CD14-positive monocyte (primary cell): ENCODE measurements around the gene RAB14. TPM values are rescaled to one million over a fixed set of nuclear protein-coding genes. Genes with fewer than 3 reads are reported as not detected.
A peak's percentile ranks its signal among the peaks of the same experiment; 100 is the strongest.

Experiments used
- DNase-seq, 3 donors: peaks; one replicate each; pipeline ENCODE4 v3.0.0-alpha.2; 2011 to 2022
- H2AFZ ChIP-seq: 2 replicates; pipeline ENCODE4 v1.6.0; 2012; ENCODE audit warnings: mild to moderate bottlenecking, low read depth, low read length, inconsistent platforms; ENCODE audit not compliant: insufficient read depth, poor library complexity, severe bottlenecking
- H3K27ac ChIP-seq, 2 donors: 1 replicate in 1 of 2; 2 replicates in 1 of 2; pipeline ENCODE4 v1.5.1; 2012 to 2013; ENCODE audit warnings: low read length in 2 of 2, control low read depth in 1 of 2, inconsistent platforms in 1 of 2, low read depth in 1 of 2, mild to moderate bottlenecking in 1 of 2
- H3K27me3 ChIP-seq, 2 donors: one replicate each; pipeline versions ENCODE4 v1.6.0 to v1.6.1; 2011 to 2013; ENCODE audit warnings: low read length in 2 of 2; ENCODE audit not compliant: control insufficient read depth in 2 of 2, insufficient read depth in 2 of 2
- H3K36me3 ChIP-seq, 2 donors: replicated peaks in 1 of 2; 1 replicate in 1 of 2; 2 replicates in 1 of 2; pipeline versions ENCODE4 v1.5.1 to v1.6.1; 2012 to 2013; ENCODE audit warnings: low read length in 2 of 2, control low read depth in 1 of 2, inconsistent platforms in 1 of 2, mild to moderate bottlenecking in 1 of 2; ENCODE audit not compliant: insufficient read depth in 2 of 2, control insufficient read depth in 1 of 2
- H3K4me1 ChIP-seq, 2 donors: 1 replicate in 1 of 2; 2 replicates in 1 of 2; pipeline versions ENCODE4 v1.5.1 to v1.6.1; 2012 to 2013; ENCODE audit warnings: low read length in 2 of 2, control low read depth in 1 of 2, inconsistent platforms in 1 of 2, mild to moderate bottlenecking in 1 of 2, moderate library complexity in 1 of 2; ENCODE audit not compliant: insufficient read depth in 2 of 2, control insufficient read depth in 1 of 2
- H3K4me2 ChIP-seq: replicated peaks from 2 replicates; pipeline ENCODE3; 2012; ENCODE audit warnings: low read length, moderate library complexity, mild to moderate bottlenecking; ENCODE audit not compliant: poor library complexity, severe bottlenecking; ENCODE audit errors: extremely low read depth
- H3K4me3 ChIP-seq, 3 experiments: fragments of 200-600 bp in 1 of 3; sonication (generic) in 1 of 3; replicated peaks in 1 of 3; 1 replicate in 2 of 3; 2 replicates in 1 of 3; pipeline ENCODE4 v1.5.1; 2011 to 2013; ENCODE audit warnings: low read length in 3 of 3, mild to moderate bottlenecking in 3 of 3, control low read depth in 2 of 3, low read depth in 2 of 3, inconsistent platforms in 1 of 3, moderate library complexity in 1 of 3
- H3K79me2 ChIP-seq: 2 replicates; pipeline ENCODE4 v1.6.0; 2012; ENCODE audit warnings: mild to moderate bottlenecking, control low read depth, inconsistent platforms, low read length, moderate library complexity; ENCODE audit not compliant: insufficient read depth
- H3K9ac ChIP-seq: 2 replicates; pipeline ENCODE4 v1.6.0; 2017; ENCODE audit warnings: low read length, mild to moderate bottlenecking; ENCODE audit not compliant: insufficient read depth, poor library complexity, severe bottlenecking
- H3K9me3 ChIP-seq, 2 donors: replicated peaks in 1 of 2; 1 replicate in 1 of 2; 2 replicates in 1 of 2; pipeline versions ENCODE4 v1.5.1 to v1.6.1; 2012 to 2013; ENCODE audit warnings: low read length in 2 of 2, control low read depth in 1 of 2; ENCODE audit not compliant: control insufficient read depth in 1 of 2, insufficient read depth in 1 of 2
- H4K20me1 ChIP-seq: 2 replicates; pipeline ENCODE4 v1.6.0; 2012; ENCODE audit warnings: mild to moderate bottlenecking, low read length, control low read depth, moderate library complexity; ENCODE audit not compliant: insufficient read depth
- H3K27ac Mint-ChIP-seq, 7 donors: one replicate each; pipeline ENCODE4 v1.8.0; 2020; ENCODE audit warnings: mild to moderate bottlenecking in 7 of 7, mixed read lengths in 7 of 7, moderate library complexity in 6 of 7, inconsistent platforms in 2 of 7
- H3K27me3 Mint-ChIP-seq, 3 donors: one replicate each; pipeline ENCODE4 v1.8.0; 2021 to 2022; ENCODE audit warnings: low read depth in 3 of 3, mild to moderate bottlenecking in 3 of 3, mixed read lengths in 3 of 3, moderate library complexity in 3 of 3, inconsistent platforms in 1 of 3
- H3K36me3 Mint-ChIP-seq, 2 donors: one replicate each; pipeline ENCODE4 v1.8.0; 2020; ENCODE audit warnings: mixed read lengths in 2 of 2, inconsistent platforms in 1 of 2, mild to moderate bottlenecking in 1 of 2
- H3K4me1 Mint-ChIP-seq: one replicate; pipeline ENCODE4 v1.8.0; 2020; ENCODE audit warnings: mild to moderate bottlenecking, mixed read lengths
- H3K4me3 Mint-ChIP-seq, 2 donors: one replicate each; pipeline ENCODE4 v1.8.0; 2020; ENCODE audit warnings: mild to moderate bottlenecking in 2 of 2, mixed read lengths in 2 of 2, moderate library complexity in 1 of 2
- H3K9me3 Mint-ChIP-seq, 7 donors: one replicate each; pipeline ENCODE4 v1.8.0; 2020 to 2022; ENCODE audit warnings: mixed read lengths in 7 of 7, mild to moderate bottlenecking in 6 of 7, moderate library complexity in 6 of 7, inconsistent platforms in 2 of 7
- WGBS: methylation state at CpG from one replicate; pipeline ENCODE4 v1.1.5; 2013; ENCODE audit warnings: missing lambda C conversion rate; ENCODE audit not compliant: insufficient coverage; 5-methylcytosine and 5-hydroxymethylcytosine counted together
- intact Hi-C, 2 donors: fragments of 100-400 bp; cut with micrococcal nuclease; formaldehyde crosslinking; loops; one replicate each; pipeline versions ENCODE4 v1.15.0 to v1.15.1; 2023
- polyA plus RNA-seq, 3 donors: library from polyadenylated mRNA; depleted of rRNA in 1 of 3; unstranded in 2 of 3; stranded (reverse) in 1 of 3; fragments of 300-500 nt in 2 of 3; fragments of >200 nt in 1 of 3; fragmentation: Illumina TruSeq in 2 of 3; gene quantifications; 1 replicate in 2 of 3; 2 replicates in 1 of 3; pipeline ENCODE4 v1.2.3, GENCODE V29; 2012 to 2021
- TF ChIP-seq, protein P1 (sequence below): fragments of 200-600 bp; IDR thresholded peaks from one replicate; pipeline ENCODE4 v1.8.0; 2022; ENCODE audit warnings: antibody characterized with exemption, mild to moderate bottlenecking

Gene RAB14
- polyA plus RNA-seq, 3 donors: 23.1 to 60.0 (median 44.4) TPM

DNA sequence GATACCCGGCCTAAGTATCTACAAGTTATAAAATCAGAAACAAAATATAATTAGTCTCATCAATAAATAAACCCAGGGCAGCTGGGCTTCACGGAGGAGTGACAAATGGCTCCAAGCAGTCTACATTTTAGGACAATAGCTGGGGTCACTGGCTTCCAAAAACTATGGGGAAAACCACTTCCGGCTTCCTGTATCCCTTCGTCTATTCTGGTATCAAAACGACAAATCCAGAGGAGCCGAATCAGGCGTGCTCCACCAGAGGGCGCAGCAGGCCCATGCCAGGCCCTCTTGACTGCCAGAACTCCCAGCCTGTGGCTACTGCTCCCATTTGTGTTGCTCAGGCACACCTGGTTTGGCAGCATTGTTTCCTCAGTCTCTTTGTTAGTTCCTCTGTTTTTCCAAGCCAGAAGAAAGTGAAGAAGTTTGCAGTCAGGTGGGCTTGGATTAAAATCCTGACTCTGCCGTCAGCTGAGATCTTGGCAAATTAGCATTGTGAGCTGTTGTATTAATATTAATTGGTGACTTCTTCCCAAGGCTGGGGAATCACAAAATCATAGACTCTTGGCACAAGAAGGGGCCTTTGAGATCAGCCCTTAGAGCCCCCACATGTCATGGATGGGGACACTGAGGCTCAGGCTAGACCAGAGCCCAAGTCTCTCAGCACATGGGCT is 11.6 kb upstream of the RAB14 start:
- Mint-ChIP-seq H3K27me3 (peaks cover 0 to 4% (median 0%) of the 10 kb centered on the region in 3 donors), H3K9me3 (peaks cover 0 to 3% (median 2%) of the 10 kb centered on the region in 7 donors), H3K4me3 (no peak overlapping the region), H3K36me3 (peaks cover 3 to 10% of the 10 kb centered on the region in 2 donors), H3K27ac (peak overlapping the region in 4 of 7 donors; percentile 19 to 71 (median 32)), H3K4me1 (peaks cover 26% of the 10 kb centered on the region)
- intact Hi-C loops: loop anchor here (5.0 to 10.0 kb wide), 3 partner anchors 52 to 189 kb away; partner anchors contain the start of gene GSN (in 1 of the 2)
- no peaks in the 10 kb centered on the region for H3K9me3 ChIP-seq
- no peak overlapping the region for H3K27ac ChIP-seq
- peak; percentile 67 to 89 (median 83) for DNase-seq
- no peak overlapping the region for H2AFZ ChIP-seq
- peaks cover 24 to 27% of the 10 kb centered on the region in 2 donors for H3K4me1 ChIP-seq
- H3K79me2 ChIP-seq: no peaks in the 10 kb centered on the region
- TF ChIP-seq, protein P1, sequence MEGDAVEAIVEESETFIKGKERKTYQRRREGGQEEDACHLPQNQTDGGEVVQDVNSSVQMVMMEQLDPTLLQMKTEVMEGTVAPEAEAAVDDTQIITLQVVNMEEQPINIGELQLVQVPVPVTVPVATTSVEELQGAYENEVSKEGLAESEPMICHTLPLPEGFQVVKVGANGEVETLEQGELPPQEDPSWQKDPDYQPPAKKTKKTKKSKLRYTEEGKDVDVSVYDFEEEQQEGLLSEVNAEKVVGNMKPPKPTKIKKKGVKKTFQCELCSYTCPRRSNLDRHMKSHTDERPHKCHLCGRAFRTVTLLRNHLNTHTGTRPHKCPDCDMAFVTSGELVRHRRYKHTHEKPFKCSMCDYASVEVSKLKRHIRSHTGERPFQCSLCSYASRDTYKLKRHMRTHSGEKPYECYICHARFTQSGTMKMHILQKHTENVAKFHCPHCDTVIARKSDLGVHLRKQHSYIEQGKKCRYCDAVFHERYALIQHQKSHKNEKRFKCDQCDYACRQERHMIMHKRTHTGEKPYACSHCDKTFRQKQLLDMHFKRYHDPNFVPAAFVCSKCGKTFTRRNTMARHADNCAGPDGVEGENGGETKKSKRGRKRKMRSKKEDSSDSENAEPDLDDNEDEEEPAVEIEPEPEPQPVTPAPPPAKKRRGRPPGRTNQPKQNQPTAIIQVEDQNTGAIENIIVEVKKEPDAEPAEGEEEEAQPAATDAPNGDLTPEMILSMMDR: peak; percentile 97
- 2% methylated on average over 7 of the region's 9 CpGs for WGBS
- no peak overlapping the region for H3K9ac ChIP-seq
- H3K4me2 ChIP-seq: no peak overlapping the region
- no peaks in the 10 kb centered on the region for H4K20me1 ChIP-seq
- H3K27me3 ChIP-seq: no peaks in the 10 kb centered on the region
- H3K4me3 ChIP-seq: no peak overlapping the region
- peaks cover 0 to 4% of the 10 kb centered on the region in 2 donors for H3K36me3 ChIP-seq

DNA sequence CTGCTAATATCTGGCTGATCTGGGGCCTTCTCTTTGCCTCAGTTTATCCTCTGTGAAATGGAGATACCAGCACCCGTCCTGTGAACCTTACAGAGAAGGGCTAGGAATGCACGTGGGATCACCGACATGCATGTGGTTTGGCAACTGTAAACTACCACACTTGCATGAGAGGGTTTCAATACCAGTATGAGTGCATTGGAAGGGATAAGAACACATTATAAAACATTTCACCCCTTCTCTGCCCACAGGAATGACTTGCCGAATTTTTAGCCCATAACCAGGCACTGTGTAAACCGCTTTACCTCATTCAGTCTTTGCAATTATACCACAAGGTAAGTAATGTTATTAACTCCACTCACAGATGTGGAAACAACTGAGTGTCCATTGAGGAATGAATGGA is 8.9 kb upstream of the RAB14 start:
- Mint-ChIP-seq H3K36me3 (peaks cover 3 to 9% of the 10 kb centered on the region in 2 donors), H3K4me1 (peaks cover 35% of the 10 kb centered on the region), H3K27me3 (peaks cover 0 to 2% (median 1%) of the 10 kb centered on the region in 3 donors), H3K27ac (no peak overlapping the region), H3K9me3 (peaks cover 0 to 5% (median 2%) of the 10 kb centered on the region in 7 donors), H3K4me3 (no peak overlapping the region)
- Histone ChIP-seq H4K20me1 (no peaks in the 10 kb centered on the region), H3K27ac (no peak overlapping the region), H3K9ac (no peak overlapping the region), H3K4me1 (peaks cover 36 to 38% of the 10 kb centered on the region in 2 donors), H3K4me3 (no peak overlapping the region), H3K27me3 (no peaks in the 10 kb centered on the region), H3K36me3 (peaks cover 0 to 4% of the 10 kb centered on the region in 2 donors), H3K9me3 (no peaks in the 10 kb centered on the region), H3K4me2 (no peak overlapping the region), H2AFZ (no peak overlapping the region), H3K79me2 (no peaks in the 10 kb centered on the region)
- DNase-seq: no peak
- intact Hi-C loops: loop anchor here (5.0 to 10.0 kb wide), 3 partner anchors 54 to 192 kb away; partner anchors contain the start of gene GSN (in 1 of the 2)
- TF ChIP-seq, protein P1: no peak
- no CpG with 5 or more reads among the region's 5 CpGs for WGBS
